GM12892 (cell line): ENCODE data around the gene CLEC16A.

Experiments used
- DNase-seq: peaks from one replicate; pipeline ENCODE4 v3.0.0; 2011; ENCODE audit not compliant: insufficient read length
- FAIRE-seq: peaks from 2 replicates; lab custom pipeline; 2011; peaks lifted over from hg19 to GRCh38; lab: Jason Lieb, UNC
- POLR2A ChIP-seq: IDR thresholded peaks from 2 replicates; pipeline ENCODE4 v1.6.1; 2011; ENCODE audit warnings: low read depth, low read length, control low read depth
- POLR2AphosphoS5 ChIP-seq: IDR thresholded peaks from 2 replicates; pipeline ENCODE4 v1.6.1; 2011; ENCODE audit warnings: low read depth, low read length, control low read depth
- TAF1 ChIP-seq: IDR thresholded peaks from 2 replicates; pipeline ENCODE4 v1.6.1; 2011; ENCODE audit warnings: low read depth, mild to moderate bottlenecking, control low read depth, low read length, borderline replicate concordance

CLEC16A gene

DNA sequence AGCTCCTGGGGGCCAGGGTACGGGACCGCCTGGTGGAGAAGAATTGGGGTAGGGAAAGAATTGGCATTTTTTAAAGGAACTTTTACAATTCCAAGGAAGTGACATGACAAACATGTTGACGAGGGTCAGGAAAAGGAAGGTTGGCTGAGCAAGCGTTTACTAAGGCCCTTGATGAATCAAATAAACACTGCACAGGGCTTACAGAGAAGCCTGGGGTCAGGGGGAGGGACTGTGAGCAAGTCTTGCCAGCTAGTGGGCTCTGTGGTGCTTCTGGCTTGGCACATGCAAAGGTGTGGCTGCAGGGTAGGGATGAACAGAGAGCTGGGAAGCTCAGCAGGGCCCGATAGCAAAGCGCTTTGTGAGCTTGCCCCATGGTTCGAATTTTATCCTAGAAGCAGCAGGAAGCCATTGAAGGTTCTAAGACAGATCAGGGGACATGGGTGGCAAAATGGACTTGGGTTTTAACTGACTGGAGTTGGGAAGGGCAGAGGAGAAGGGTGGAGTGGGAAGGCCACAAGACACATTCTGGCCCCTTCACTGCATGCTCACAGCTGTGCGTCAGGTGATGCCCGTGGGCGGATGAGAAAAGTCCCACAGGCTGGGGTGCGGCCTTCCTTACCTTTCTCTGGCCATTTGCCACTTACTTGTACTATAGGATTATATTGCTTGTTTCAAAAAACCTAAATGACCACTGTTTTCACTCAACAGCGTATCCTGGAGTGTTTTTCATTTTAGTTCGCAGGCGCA lies 193.8 kb downstream of the CLEC16A start:
- no peak for TF ChIP-seq POLR2A
- no peak for TF ChIP-seq TAF1
- TF ChIP-seq POLR2AphosphoS5, result no peak
- FAIRE-seq (no peak), DNase-seq (no peak)

DNA sequence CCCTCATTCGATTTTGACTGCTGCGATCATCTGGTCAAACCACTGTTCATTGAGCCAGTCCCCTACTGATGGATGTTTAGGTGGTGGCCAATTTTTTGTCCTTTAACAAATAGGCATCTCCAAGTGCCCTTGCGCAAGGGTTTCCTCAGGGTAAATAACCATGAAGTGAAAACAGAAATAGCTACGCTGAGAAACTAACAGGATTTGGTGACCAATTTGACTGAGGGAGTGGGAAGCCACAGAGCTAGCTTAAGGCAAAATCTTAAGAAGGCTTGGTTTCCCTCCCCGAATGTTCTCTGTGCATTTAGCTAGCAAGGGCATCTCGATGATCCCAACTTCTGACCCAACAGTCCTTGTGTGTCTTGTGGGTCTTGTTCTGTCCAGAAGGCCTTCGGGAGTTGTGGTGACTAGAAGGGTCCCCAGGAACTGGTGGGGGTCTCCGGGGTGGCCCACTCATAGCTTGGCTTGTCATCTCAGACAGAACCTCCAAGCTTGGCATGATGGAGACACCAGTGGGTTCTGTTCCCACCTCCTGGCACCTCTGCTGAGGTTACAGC lies 194.5 kb downstream of the CLEC16A start:
- DNase-seq (no peak), FAIRE-seq (no peak)
- no peak for TF ChIP-seq POLR2AphosphoS5
- no peak for TF ChIP-seq POLR2A

DNA sequence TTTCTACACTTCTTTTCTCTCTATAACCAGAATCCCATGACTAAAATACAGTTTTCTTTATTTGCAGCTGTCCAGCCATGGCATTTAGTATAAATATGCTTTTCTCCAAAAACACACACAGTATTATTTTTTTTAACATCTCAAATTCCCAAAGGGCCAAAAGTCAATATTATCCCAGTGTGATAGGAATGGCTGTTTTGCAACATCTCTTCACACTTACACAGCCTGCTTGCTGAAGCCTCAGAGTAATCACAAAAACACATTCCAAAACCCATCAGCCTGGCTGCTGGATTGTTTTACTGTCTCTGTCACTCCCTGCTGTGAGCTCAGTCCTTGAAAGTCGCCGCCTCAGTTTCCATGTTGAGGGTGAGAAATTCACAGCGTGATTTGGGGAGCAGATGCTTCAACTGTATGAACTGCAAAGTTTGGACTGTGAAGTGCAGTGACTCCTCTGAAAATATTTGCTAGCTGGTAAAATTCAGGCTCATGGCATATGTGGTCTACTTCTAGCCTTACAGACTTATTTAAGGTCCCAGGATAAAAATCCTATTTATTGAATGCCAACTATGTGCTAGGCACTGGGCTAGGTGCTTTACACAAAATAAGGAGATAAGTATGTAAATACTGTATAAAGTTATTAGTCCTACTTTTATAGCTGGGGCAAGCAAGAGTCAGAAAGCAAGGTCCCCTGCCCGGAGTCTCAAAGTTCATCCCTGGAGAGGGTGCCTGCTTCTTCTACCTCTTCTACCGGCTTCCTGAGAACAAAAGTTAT lies 195.1 kb downstream of the CLEC16A start:
- FAIRE-seq (no peak), DNase-seq (no peak)
- TF ChIP-seq TAF1 (no peak), POLR2A (no peak), POLR2AphosphoS5 (no peak)

GRCh38 chr16:11140098-11140375 lies 195.7 kb downstream of the CLEC16A start:
- TF ChIP-seq POLR2AphosphoS5 (no peak), POLR2A (no peak), TAF1 (no peak)
- no peak for DNase-seq
- no peak for FAIRE-seq

DNA sequence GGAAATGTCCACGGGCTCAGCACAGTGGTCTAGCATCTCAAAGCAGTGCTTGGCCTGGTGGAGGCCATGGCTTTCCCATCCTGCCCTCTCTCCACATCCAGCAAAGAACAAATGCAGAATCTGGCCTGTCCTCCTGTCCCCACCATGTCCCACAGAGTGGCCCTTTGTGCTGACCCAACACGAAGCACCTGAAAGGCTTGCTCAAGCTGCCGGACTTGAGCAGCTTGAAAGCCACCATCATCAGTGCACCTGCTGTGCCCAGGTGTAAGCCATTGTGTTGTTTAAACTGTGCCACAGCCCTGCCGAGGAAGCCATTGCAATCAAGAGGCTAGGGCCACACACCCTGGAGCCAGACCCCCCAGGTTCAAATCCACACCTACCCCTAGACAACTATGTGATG lies 196.1 kb downstream of the CLEC16A start:
- TF ChIP-seq POLR2AphosphoS5 (no peak), POLR2A (no peak), TAF1 (no peak)
- DNase-seq (no peak), FAIRE-seq (no peak)

DNA sequence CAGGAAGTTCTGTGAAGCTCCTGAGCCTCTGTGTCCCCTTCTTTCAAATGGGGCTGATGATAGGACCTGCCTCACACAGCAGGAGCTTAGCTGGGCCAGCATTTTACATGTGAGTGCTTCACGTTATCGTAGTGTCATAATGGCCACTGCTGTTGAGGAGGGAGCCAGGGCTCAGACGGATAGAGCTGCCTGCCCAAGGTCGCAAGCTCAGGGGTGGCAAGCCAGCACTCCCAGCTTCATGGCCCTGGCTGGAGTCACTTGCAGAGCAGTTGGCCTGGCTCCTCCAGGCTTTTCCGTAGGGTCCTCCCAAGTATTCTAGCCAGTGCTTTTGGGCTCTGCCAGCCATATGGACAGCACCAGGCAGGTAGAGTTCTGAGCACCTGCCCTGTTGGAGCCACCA lies 196.5 kb downstream of the CLEC16A start:
- no peak for FAIRE-seq
- no peak for TF ChIP-seq POLR2AphosphoS5
- TF ChIP-seq TAF1, result no peak
- TF ChIP-seq POLR2A, result no peak

DNA sequence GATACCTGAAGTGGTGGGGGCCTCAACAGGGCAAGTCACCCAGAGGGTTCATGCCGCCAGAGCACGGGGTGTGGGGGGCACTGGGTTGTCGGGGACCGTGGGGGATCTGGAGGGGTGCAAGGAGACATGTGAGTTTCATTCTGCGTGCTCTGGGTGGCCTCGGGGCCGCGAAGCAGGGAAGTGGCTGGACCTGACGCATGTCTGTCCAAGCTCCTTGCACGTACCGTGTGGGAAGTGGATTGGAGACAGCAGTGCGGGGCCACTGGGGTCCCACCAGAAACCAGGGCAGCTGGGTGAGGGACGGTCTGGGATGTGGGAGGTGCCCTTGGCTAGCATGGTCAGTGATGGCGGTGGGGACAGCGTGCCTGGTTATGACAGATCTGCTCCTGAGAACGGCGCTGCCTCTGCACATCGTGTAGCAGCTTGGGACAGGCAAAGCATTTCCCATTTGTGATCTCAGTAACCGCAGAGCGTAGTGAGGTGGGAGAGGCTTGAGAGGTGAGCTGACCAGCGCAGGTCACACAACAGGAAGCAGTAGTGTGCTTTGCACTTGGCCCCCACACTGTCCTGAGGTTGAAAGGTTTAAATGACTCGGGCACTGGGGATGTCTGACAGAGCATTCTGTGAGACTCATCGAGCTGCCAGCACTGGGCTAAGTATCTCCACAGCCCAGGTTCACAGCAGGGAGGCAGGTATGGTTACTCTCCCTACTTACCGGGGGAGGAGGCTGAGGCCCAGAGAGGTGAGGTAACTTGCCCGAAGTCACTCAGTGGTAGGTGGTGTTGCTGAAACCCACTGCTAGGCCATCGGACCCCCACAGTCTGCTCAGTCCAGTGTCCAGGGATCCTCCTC lies 197.3 kb downstream of the CLEC16A start:
- DNase-seq (no peak), FAIRE-seq (no peak)
- TF ChIP-seq TAF1, result no peak
- no peak for TF ChIP-seq POLR2A
- no peak for TF ChIP-seq POLR2AphosphoS5

More for the DNA sequence above, 196.5 kb downstream of the CLEC16A start:
- no peak for DNase-seq

DNA sequence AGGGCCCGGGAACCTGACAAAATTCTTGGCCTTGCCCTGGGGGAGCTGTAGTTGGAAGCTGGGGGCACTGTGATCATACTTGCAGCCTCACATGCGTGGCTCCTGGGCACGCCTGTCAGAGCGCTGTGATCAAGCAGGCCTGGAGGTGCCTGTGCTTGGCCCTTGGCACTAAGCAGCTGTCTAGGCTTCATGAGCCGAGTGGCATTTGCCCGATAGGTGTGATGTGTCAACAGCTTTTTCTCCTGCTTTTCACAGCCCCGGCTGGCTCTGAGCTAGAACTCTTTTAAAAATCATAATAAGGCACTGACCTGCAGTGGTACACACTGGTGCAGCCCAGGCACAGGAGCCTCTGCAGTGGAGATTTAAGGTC lies 197.9 kb downstream of the CLEC16A start:
- no peak for TF ChIP-seq POLR2A
- TF ChIP-seq TAF1, result no peak
- no peak for TF ChIP-seq POLR2AphosphoS5
- DNase-seq (no peak), FAIRE-seq (no peak)

DNA sequence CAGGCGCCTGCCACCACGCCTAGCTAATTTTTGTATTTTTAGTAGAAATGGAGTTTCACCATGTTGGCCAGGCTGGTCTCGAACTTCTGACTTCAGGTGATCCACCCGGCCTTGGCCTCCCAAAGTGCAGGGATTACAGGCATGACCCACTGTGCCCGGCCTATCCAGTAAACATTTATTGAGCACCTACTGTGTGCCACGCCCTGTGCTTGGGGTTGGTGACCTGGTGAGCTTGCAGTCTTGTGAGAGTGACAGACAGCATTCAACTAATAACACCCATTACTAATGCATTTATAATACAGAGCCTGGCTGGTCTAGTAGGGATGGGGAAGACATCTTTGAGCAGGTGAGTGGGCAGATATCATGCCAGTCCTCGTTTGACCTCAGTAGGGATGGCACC lies 198.6 kb downstream of the CLEC16A start:
- TF ChIP-seq TAF1, result no peak
- TF ChIP-seq POLR2AphosphoS5, result no peak
- TF ChIP-seq POLR2A, result no peak
- DNase-seq (no peak), FAIRE-seq (no peak)

- no peak for FAIRE-seq
- no peak for DNase-seq
Observed at GRCh38 chr16:11143372-11144035, 199.1 kb downstream of the CLEC16A start.

More at GRCh38 chr16:11143372-11144035, 199.1 kb downstream of the CLEC16A start:
- TF ChIP-seq POLR2A (no peak), TAF1 (no peak), POLR2AphosphoS5 (no peak)
